Neural cell (in vitro differentiated cells): ENCODE measurements around the gene LNP1. TPM values are rescaled to one million over a fixed set of nuclear protein-coding genes. Genes with fewer than 3 reads are reported as not detected.
"Not testable (repeated sequence)": the region's sequence is repeated elsewhere in the genome, so short reads cannot be mapped to it uniquely, and the experiment has no call there.

ENCODE experiments used
- H2AFZ ChIP-seq: fragments of 200-600, 300-800 bp; sonication (generic), shearing (Covaris generic); 2 replicates; pipeline ENCODE4 v1.6.0; 2014; ENCODE audit warnings: low read depth, mild to moderate bottlenecking, antibody characterized with exemption, low read length, moderate library complexity
- H3F3A ChIP-seq: fragments of 200-600 bp; shearing (Covaris generic); 2 replicates; pipeline ENCODE4 v1.6.1; 2016; ENCODE audit warnings: mild to moderate bottlenecking, moderate library complexity, mixed read lengths, antibody characterized with exemption, low read length; ENCODE audit not compliant: insufficient read depth, poor library complexity, severe bottlenecking
- H3K27ac ChIP-seq: fragments of 200-600, 300-800 bp; sonication (generic), shearing (Covaris generic); 2 replicates; pipeline ENCODE4 v1.5.1; 2014; ENCODE audit warnings: mild to moderate bottlenecking, low read length, moderate library complexity
- H3K27me3 ChIP-seq: fragments of 300-800, 200-600 bp; sonication (generic), shearing (Covaris generic); 2 replicates; pipeline ENCODE4 v1.6.0; 2014; ENCODE audit warnings: mild to moderate bottlenecking, low read depth, low read length, moderate library complexity; ENCODE audit not compliant: insufficient read depth
- H3K36me3 ChIP-seq: fragments of 300-800, 200-600 bp; sonication (generic), shearing (Covaris generic); 2 replicates; pipeline ENCODE4 v1.5.1; 2014; ENCODE audit warnings: mild to moderate bottlenecking, antibody characterized with exemption, low read length, moderate library complexity; ENCODE audit not compliant: insufficient read depth
- H3K4me2 ChIP-seq: fragments of 300-800, 200-600 bp; sonication (generic), shearing (Covaris generic); 2 replicates; pipeline ENCODE4 v1.6.0; 2014; ENCODE audit warnings: mild to moderate bottlenecking, low read length
- H3K4me3 ChIP-seq: fragments of 300-800, 200-600 bp; sonication (generic), shearing (Covaris generic); 2 replicates; pipeline ENCODE4 v1.5.1; 2014; ENCODE audit warnings: mild to moderate bottlenecking, low read length, moderate library complexity
- H3K79me2 ChIP-seq: fragments of 200-600 bp; shearing (Covaris generic); replicated peaks from 2 replicates; pipeline ENCODE4 v1.6.0; 2014; ENCODE audit warnings: mild to moderate bottlenecking, low read length, moderate library complexity; ENCODE audit not compliant: insufficient read depth
- H3K9ac ChIP-seq: fragments of 300-800, 200-600 bp; sonication (generic), shearing (Covaris generic); 2 replicates; pipeline ENCODE4 v1.6.1; 2016; ENCODE audit warnings: mild to moderate bottlenecking, low read length, mixed read lengths
- H3K9me2 ChIP-seq: fragments of 200-600 bp; shearing (Covaris generic); 2 replicates; pipeline ENCODE4 v1.6.1; 2016; ENCODE audit warnings: mild to moderate bottlenecking, low read length, mixed read lengths; ENCODE audit not compliant: insufficient read depth
- H3K9me3 ChIP-seq: fragments of 200-600, 300-800 bp; sonication (generic), shearing (Covaris generic); 2 replicates; pipeline ENCODE4 v1.6.1; 2016; ENCODE audit warnings: mild to moderate bottlenecking, mixed run types, low read length, moderate library complexity, mixed read lengths
- H4K20me1 ChIP-seq: fragments of 200-600 bp; shearing (Covaris generic); 2 replicates; pipeline ENCODE4 v1.6.1; 2016; ENCODE audit warnings: mild to moderate bottlenecking, mixed run types; ENCODE audit not compliant: insufficient read depth
- EP300 ChIP-seq: fragments of 450-650 bp; conservative IDR thresholded peaks from 2 replicates; pipeline ENCODE4 v1.6.1; 2014; ENCODE audit warnings: antibody characterized with exemption, mild to moderate bottlenecking, moderate library complexity; ENCODE audit not compliant: poor library complexity, severe bottlenecking
- EZH2 ChIP-seq: fragments of 200-600, 300-800 bp; shearing (Covaris generic), sonication (generic); IDR thresholded peaks from 2 replicates; pipeline ENCODE4 v1.6.1; 2014; ENCODE audit warnings: antibody characterized with exemption, low read length, borderline replicate concordance, mild to moderate bottlenecking; ENCODE audit not compliant: insufficient read depth, poor library complexity, severe bottlenecking
- MXI1 ChIP-seq: fragments of 450-650 bp; conservative IDR thresholded peaks from 2 replicates; pipeline ENCODE4 v1.6.1; 2014; ENCODE audit warnings: antibody characterized with exemption, mild to moderate bottlenecking; ENCODE audit not compliant: poor library complexity, severe bottlenecking
- POLR2AphosphoS5 ChIP-seq: IDR thresholded peaks from 2 replicates; pipeline ENCODE4 v1.6.1; 2012
- RAD21 ChIP-seq: fragments of 450-650 bp; conservative IDR thresholded peaks from 2 replicates; pipeline ENCODE4 v1.6.1; 2014; ENCODE audit warnings: antibody characterized with exemption, mild to moderate bottlenecking, moderate library complexity
- REST ChIP-seq: IDR thresholded peaks from 2 replicates; pipeline ENCODE4 v1.6.1; 2012; ENCODE audit warnings: borderline replicate concordance
- SMC3 ChIP-seq: fragments of 450-650 bp; conservative IDR thresholded peaks from 2 replicates; pipeline ENCODE4 v1.6.1; 2014; ENCODE audit warnings: antibody characterized with exemption, mild to moderate bottlenecking, moderate library complexity; ENCODE audit not compliant: poor library complexity
- TAF1 ChIP-seq: IDR thresholded peaks from 2 replicates; pipeline ENCODE4 v1.6.1; 2012; ENCODE audit warnings: low read depth
- polyA plus RNA-seq: library from polyadenylated mRNA; depleted of rRNA; stranded (reverse); fragments of >200 nt; gene quantifications from 2 replicates; pipeline ENCODE4 v1.2.3, GENCODE V29; 2014
- TF ChIP-seq, protein P1 (sequence below): fragments of 450-650 bp; IDR thresholded peaks from 2 replicates; pipeline ENCODE4 v1.5.1; 2014; ENCODE audit warnings: antibody characterized with exemption, mild to moderate bottlenecking, moderate library complexity; ENCODE audit not compliant: poor library complexity, severe bottlenecking

Gene LNP1
- polyA plus RNA-seq, 1 donor from 2014 or later, result 19.2 TPM

- no peak overlapping the region for H2AFZ ChIP-seq
- H3K36me3 ChIP-seq, result no peaks in the 10 kb centered on the region
- H3F3A ChIP-seq, result no peaks in the 10 kb centered on the region
- no peaks in the 10 kb centered on the region for H3K9me2 ChIP-seq
- H3K4me2 ChIP-seq, result no peak overlapping the region
- no peaks in the 10 kb centered on the region for H3K79me2 ChIP-seq
- H3K27ac ChIP-seq, result no peak overlapping the region
- TF ChIP-seq EP300 (no peak), RAD21 (no peak), REST (no peak), EZH2 (no peak), MXI1 (no peak), POLR2AphosphoS5 (no peak), TAF1 (no peak), SMC3 (no peak)
- TF ChIP-seq, protein P1, sequence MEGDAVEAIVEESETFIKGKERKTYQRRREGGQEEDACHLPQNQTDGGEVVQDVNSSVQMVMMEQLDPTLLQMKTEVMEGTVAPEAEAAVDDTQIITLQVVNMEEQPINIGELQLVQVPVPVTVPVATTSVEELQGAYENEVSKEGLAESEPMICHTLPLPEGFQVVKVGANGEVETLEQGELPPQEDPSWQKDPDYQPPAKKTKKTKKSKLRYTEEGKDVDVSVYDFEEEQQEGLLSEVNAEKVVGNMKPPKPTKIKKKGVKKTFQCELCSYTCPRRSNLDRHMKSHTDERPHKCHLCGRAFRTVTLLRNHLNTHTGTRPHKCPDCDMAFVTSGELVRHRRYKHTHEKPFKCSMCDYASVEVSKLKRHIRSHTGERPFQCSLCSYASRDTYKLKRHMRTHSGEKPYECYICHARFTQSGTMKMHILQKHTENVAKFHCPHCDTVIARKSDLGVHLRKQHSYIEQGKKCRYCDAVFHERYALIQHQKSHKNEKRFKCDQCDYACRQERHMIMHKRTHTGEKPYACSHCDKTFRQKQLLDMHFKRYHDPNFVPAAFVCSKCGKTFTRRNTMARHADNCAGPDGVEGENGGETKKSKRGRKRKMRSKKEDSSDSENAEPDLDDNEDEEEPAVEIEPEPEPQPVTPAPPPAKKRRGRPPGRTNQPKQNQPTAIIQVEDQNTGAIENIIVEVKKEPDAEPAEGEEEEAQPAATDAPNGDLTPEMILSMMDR, result no peak
- H4K20me1 ChIP-seq, result no peaks in the 10 kb centered on the region
- H3K9me3 ChIP-seq, result no peaks in the 10 kb centered on the region
- no peaks in the 10 kb centered on the region for H3K27me3 ChIP-seq
- no peak overlapping the region for H3K9ac ChIP-seq
- H3K4me3 ChIP-seq, result no peak overlapping the region
These were observed 69.6 kb downstream of the LNP1 start for GRCh38 chr3:100470951-100471350.

DNA sequence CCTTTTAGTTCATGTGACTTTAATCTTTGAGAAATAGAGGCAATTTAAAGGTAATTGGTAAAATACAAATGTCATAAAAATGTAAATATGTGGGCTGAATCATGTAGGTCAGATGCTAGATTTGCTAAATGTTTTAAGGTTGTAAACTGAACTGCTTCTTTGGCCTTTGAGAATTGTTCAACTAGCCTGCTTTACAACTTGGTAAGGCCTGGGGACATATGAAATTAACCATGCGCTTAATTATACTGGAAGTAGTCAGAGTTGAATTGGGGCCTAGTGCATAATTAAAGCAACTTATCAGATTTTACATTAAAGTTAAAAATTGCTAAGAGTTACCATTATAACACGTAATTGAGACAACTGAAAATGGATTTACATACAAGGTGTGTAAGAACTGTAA is 70.1 kb downstream of the LNP1 start:
- Histone ChIP-seq H3K9me2 (no peaks in the 10 kb centered on the region), H3K9me3 (no peaks in the 10 kb centered on the region), H3K4me2 (no peak overlapping the region), H3K4me3 (no peak overlapping the region), H3K79me2 (no peaks in the 10 kb centered on the region), H2AFZ (no peak overlapping the region), H3K36me3 (no peaks in the 10 kb centered on the region), H4K20me1 (no peaks in the 10 kb centered on the region), H3K27ac (no peak overlapping the region), H3K27me3 (no peaks in the 10 kb centered on the region), H3F3A (no peaks in the 10 kb centered on the region), H3K9ac (no peak overlapping the region)
- TF ChIP-seq TAF1 (no peak), SMC3 (no peak), RAD21 (no peak), REST (no peak), EP300 (no peak), MXI1 (no peak), EZH2 (no peak), POLR2AphosphoS5 (no peak)
- TF ChIP-seq, protein P1, result no peak

DNA sequence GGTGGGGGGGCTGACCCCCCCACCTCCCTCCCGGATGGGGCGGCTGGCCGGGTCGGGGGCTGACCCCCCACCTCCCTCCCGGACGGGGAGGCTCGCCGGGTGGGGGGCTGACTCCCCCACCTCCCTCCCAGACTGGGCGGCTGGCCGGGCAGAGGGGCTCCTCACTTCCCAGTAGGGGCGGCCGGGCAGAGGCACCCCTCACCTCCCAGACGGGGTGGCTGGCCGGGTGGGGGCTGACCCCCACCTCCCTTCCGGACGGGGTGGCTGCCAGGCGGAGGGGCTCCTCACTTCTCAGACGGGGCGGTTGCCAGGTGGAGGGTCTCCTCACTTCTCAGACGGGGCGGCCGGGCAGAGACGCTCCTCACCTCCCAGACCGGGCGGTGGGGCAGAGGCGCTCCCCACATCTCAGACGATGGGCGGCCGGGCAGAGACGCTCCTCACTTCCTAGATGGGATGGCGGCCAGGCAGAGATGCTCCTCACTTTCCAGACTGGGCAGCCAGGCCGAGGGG is 76.6 kb downstream of the LNP1 start:
- not testable (repeated sequence) for H3K9me3 ChIP-seq, H2AFZ ChIP-seq, H3F3A ChIP-seq

More for the DNA sequence above, 76.6 kb downstream of the LNP1 start:
- not testable (repeated sequence) for H3K4me3 ChIP-seq, H3K27ac ChIP-seq, H3K27me3 ChIP-seq, H3K9me2 ChIP-seq, H3K4me2 ChIP-seq, H3K36me3 ChIP-seq, H4K20me1 ChIP-seq, H3K9ac ChIP-seq, H3K79me2 ChIP-seq
